MG63 (cell line): Measurements from ENCODE around the gene DPP9. TPM values are rescaled to one million over a fixed set of nuclear protein-coding genes. Genes with fewer than 3 reads are reported as not detected.
"Not testable (repeated sequence)": the region's sequence is repeated elsewhere in the genome, so short reads cannot be mapped to it uniquely, and the experiment has no call there.

Source experiments
- DNase-seq: peaks from one replicate; pipeline ENCODE4 v3.0.0-alpha.2; 2020
- H3K27me3 ChIP-seq: fragments of 250-450 bp; sonication (Bioruptor Pico); 2 replicates; pipeline ENCODE4 v1.5.1; 2020; ENCODE audit warnings: mild to moderate bottlenecking, moderate library complexity
- H3K36me3 ChIP-seq: fragments of 250-450 bp; sonication (Bioruptor Pico); 2 replicates; pipeline ENCODE4 v1.5.1; 2020; ENCODE audit warnings: mild to moderate bottlenecking, moderate library complexity
- H3K4me3 ChIP-seq: fragments of 250-450 bp; sonication (Bioruptor Pico); 2 replicates; pipeline ENCODE4 v1.5.1; 2020; ENCODE audit warnings: mild to moderate bottlenecking, moderate library complexity
- H3K9me3 ChIP-seq: fragments of 250-450 bp; sonication (Bioruptor Pico); 2 replicates; pipeline ENCODE4 v1.5.1; 2020; ENCODE audit warnings: mild to moderate bottlenecking, moderate library complexity
- total RNA-seq: library from RNA; depleted of rRNA; stranded (reverse); fragments of >200 nt; shearing (Covaris generic); gene quantifications from 2 replicates; pipeline ENCODE4 v1.2.3, GENCODE V29; 2014; ENCODE audit warnings: low replicate concordance

The DPP9 gene
- total RNA-seq, 1 experiment from 2014 or later: 16.1 TPM

DNA sequence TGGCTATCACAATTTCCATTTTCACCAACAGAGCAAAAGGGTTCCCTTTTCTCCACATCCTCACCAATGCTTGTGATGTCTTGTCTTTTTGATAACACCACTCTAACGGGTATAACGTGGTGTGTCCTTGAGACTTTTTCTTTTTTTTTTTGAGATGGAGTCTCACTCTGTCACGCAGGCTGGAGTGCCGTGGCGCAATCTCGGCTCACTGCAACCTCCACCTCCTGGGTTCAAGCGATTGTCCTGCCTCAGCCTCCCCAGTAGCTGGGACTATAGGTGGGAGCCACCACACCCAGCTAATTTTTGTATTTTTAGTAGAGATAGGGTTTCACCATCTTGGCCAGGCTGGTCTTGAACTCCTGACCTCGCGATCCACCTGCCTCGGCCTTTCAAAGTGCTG is 21.5 kb upstream of the DPP9 start:
- H3K27me3 ChIP-seq, H3K36me3 ChIP-seq, H3K4me3 ChIP-seq, H3K9me3 ChIP-seq, DNase-seq: not testable (repeated sequence)

DNA sequence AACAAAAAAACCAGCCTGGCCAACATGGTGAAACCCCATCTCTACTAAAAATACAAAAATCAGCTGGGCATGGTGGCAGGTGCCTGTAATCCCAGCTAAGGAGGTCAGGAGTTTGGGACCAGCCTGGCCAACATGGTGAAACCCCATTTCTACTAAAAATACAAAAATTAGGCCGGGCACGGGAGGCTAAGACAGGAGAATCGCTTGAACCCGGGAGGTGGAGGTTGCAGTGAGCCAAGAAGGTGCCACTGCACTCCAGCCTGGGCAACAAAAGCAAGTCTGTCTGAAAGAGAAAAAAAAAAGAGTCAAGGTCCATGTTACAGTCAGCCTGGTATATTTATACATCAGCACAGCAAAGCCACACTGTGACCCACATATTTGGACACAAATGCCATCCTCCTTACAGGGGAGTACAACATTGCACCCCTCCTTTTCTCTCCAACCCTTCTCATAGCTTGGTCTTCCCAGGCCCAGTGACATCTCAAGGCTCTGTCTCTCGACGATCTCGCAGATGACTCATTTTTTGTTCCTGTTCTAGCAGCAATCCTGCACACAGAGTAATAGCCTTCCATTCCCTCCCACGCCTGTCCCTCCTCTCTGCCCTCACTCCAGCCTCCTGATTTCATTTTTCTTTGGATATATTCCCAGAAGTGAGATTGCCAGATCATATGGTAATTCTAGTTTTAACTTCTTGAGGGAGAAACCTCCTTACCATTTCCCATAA is 21.0 kb upstream of the DPP9 start:
- Histone ChIP-seq H3K9me3 (no peaks in the 10 kb centered on the region), H3K4me3 (no peak overlapping the region), H3K27me3 (no peaks in the 10 kb centered on the region), H3K36me3 (no peaks in the 10 kb centered on the region)
- peak; percentile 75 for DNase-seq

DNA sequence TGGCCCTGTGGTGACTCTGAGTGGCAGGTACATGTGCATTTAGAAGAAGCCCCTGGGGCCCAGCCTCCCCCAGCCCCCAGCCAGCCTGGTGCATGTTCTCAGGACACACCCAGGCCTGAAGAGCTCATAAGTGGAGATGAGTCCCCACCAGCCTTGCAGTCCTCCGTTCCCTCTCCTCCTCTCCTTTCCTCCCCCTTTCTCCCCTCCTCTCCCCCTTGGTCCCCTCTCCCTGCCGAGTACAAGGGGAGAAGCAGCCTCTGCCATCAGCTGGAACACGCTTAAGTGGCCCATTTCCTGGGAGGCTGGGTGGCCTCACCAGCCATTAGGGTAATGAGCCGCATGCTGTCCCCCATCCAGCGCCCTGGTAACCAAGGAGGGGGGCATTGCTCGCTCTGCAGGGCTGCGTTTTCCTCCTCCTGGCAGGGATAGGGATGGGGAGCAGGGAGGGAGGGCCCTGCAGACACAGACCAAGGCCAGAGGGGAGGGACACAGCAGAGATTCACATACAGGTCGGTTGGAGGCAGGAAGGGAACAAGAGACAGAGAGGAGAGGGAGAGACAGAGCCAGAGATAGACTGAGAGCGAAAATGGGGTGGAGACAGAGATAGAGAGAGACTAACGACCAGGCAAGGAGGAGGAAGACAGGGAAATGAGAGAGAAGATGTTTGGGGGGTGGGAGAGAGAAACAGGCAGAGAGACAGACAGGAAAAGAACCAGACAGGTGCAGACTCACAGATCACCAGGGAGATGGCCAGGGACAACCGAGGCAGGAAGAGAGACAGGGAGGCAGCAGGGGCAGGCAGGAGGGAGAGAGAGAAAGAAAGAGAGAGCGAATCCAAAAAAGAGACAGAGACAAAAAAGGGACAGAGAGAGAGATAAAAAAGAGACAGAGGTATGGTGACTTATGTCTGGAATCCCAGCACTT is 19.3 kb upstream of the DPP9 start:
- Histone ChIP-seq H3K27me3 (no peaks in the 10 kb centered on the region), H3K36me3 (no peaks in the 10 kb centered on the region), H3K4me3 (no peak overlapping the region), H3K9me3 (no peaks in the 10 kb centered on the region)
- no peak for DNase-seq

DNA sequence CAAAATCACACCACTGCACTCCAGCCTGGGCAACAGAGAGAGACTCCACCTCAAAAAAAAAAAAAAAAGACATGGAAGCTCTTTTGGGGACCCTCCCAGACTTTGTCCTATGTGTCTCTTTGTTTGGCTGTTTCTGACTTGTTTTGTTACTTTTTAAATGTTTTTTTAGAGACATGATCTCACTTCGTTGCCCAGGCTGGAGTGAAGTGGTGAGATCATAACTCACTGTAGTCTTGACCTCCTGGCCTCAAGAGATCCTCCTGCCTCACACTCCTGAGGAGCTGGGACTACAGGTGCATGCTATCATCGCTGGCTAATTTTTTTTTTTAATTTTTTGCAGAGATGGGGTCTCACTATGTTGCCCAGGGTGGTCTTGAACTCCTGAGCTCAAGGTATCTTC is 16.4 kb upstream of the DPP9 start:
- Histone ChIP-seq H3K4me3 (no peak overlapping the region), H3K36me3 (no peaks in the 10 kb centered on the region), H3K9me3 (no peaks in the 10 kb centered on the region), H3K27me3 (no peaks in the 10 kb centered on the region)
- DNase-seq: no peak

DNA sequence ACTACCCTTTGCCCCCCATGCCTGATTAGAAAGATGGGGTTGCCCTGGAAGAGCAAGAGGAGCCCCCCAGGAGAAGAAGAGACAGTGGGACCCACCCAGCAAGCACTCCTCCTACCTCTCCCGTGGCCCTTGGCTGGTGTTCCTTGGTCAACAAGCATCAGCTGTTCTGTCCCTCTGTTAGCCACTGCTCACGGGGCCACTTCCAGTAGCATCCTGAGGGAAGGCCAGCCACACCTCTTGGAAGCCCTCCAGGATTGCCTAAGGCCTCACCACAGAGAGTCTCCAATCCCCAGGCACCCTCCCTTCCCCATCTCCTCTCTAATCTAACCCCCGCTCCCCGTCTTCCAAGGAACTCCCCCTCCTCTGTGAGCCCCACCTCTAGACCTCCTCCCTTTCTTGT is 15.1 kb upstream of the DPP9 start:
- H3K36me3 ChIP-seq: no peaks in the 10 kb centered on the region
- H3K27me3 ChIP-seq: no peaks in the 10 kb centered on the region
- no peak for DNase-seq
- H3K4me3 ChIP-seq: no peak overlapping the region
- H3K9me3 ChIP-seq: no peaks in the 10 kb centered on the region

DNA sequence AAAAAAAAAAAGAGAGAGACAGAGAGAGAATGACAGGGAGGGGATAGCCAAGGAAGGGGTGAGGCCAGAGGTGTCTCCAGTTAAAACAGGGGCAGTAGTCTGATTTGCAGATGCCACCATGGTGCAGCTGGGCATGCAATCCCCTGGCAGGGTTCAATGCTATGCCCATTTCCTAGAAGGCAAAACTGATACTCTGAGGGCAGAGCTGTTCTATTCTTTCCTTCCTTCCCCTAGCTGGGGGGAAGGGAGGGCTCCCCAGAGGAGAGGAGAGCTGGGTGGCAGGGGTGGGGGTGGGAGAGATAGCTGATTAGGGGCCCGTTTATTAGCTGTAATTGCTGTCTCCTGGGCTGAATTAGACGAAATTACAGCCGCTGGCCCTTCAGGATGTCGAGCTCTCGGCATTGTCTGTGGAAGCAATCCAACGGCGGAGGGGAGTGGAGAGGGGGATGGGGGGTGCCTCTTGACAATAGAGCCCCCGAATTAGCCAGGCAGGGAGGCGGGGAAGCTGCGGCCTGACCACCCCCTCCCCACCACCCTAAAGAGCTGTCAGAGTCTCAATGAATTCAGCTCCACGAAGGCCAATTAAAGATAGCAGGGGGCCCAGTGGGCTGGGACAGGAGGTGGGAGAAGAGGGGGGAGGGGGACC is 14.4 kb upstream of the DPP9 start:
- Histone ChIP-seq H3K27me3 (no peaks in the 10 kb centered on the region), H3K36me3 (no peaks in the 10 kb centered on the region), H3K9me3 (no peaks in the 10 kb centered on the region), H3K4me3 (no peak overlapping the region)
- no peak for DNase-seq

DNA sequence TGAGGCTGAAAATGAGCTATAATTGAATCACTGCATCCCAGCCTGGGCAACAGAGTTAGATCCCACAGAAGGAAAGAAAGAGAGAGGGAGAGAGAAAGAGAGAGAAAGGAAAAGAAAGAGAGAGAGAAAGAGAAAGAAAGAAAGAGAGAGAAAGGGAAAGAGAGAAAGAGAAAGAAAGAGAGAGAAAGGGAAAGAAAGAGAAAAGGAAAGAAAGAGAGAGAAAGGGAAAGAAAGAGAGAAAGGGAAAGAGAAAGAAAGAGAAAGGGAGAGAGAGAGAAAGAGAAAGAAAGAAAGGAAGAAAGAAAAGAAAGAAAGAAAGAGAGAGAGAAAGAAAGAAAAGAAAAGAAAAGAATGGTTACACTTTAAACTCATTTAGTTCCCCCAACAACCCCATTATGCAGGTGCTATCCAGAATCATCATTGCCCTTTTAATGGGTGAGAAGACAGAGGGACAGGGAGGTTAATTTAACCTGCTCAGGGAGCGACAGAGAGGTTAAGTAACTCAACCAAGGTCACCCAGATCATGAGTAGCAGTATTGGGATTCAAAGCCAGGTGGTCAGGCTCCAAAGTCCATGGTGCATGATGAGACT is 10.2 kb upstream of the DPP9 start:
- no peaks in the 10 kb centered on the region for H3K36me3 ChIP-seq
- no peak for DNase-seq
- H3K9me3 ChIP-seq: no peaks in the 10 kb centered on the region
- no peaks in the 10 kb centered on the region for H3K27me3 ChIP-seq
- H3K4me3 ChIP-seq: no peak overlapping the region

DNA sequence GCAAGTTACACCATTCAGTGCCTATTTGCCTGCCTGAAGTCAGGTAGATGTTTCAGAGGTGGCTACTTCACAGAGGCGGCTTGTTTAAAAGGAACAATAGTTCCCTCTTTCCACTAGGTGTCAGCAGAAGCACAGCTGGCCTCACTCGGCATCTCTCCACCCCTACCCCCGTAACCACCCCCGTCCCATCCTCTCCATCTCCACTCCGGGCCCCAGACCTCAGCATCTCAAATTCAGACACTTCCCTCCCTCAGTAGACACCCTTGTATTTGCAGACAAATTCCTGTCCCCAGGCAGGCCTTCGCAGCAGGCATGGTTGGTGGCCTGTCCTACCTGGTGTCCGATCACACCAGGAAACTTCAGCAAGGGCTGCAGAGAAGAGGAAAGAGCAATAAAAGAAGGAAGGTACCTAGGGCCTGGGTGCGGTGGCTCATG is 9.1 kb upstream of the DPP9 start:
- no peak overlapping the region for H3K4me3 ChIP-seq
- DNase-seq: peak; percentile 15
- H3K36me3 ChIP-seq: no peaks in the 10 kb centered on the region
- no peaks in the 10 kb centered on the region for H3K27me3 ChIP-seq
- H3K9me3 ChIP-seq: no peaks in the 10 kb centered on the region

DNA sequence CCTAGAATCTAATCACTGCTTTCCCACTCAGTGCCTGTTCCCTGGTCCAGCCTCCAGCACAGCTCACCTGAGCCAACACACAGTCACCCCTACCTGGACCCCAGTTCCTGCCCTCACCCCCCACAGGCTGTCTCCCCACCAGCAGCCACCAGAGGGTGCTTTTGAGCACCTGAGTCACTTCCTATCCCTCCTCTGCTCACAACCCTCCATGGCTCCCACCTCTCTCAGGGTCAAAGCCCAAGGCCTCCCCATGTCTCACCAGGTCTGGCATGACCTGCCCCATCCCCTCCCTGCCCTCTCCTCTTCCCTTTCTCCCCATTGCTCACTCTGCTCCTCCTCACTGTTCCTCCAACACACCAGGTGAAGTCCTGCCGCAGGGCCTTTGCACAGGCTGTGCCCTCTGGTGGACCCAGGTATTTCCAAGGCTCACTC is 7.1 kb upstream of the DPP9 start:
- H3K36me3 ChIP-seq: no peaks in the 10 kb centered on the region
- no peaks in the 10 kb centered on the region for H3K27me3 ChIP-seq
- DNase-seq: peak; percentile 9
- H3K4me3 ChIP-seq: no peak overlapping the region
- no peaks in the 10 kb centered on the region for H3K9me3 ChIP-seq

DNA sequence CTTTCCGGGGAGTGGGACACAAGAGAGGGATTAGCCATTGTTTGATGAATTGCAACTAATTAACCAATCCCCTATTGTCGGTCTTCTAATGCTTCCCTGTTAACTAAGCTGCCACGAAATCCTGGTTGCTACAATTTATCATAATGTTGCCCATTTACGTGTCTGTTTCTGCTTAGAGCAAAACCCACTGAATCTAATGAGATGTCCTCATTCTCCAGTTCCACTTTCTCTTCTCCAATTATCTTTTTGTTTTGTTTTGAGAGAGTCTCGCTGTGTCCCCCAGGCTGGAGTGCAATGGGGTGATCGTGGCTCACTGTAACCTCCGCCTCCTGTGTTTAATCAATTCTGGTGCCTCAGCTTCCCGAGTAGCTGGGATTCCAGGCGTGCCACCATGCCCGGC is 5.2 kb upstream of the DPP9 start:
- H3K36me3 ChIP-seq: no peaks in the 10 kb centered on the region
- H3K4me3 ChIP-seq: no peak overlapping the region
- H3K27me3 ChIP-seq: no peaks in the 10 kb centered on the region
- DNase-seq: no peak
- H3K9me3 ChIP-seq: no peaks in the 10 kb centered on the region

DNA sequence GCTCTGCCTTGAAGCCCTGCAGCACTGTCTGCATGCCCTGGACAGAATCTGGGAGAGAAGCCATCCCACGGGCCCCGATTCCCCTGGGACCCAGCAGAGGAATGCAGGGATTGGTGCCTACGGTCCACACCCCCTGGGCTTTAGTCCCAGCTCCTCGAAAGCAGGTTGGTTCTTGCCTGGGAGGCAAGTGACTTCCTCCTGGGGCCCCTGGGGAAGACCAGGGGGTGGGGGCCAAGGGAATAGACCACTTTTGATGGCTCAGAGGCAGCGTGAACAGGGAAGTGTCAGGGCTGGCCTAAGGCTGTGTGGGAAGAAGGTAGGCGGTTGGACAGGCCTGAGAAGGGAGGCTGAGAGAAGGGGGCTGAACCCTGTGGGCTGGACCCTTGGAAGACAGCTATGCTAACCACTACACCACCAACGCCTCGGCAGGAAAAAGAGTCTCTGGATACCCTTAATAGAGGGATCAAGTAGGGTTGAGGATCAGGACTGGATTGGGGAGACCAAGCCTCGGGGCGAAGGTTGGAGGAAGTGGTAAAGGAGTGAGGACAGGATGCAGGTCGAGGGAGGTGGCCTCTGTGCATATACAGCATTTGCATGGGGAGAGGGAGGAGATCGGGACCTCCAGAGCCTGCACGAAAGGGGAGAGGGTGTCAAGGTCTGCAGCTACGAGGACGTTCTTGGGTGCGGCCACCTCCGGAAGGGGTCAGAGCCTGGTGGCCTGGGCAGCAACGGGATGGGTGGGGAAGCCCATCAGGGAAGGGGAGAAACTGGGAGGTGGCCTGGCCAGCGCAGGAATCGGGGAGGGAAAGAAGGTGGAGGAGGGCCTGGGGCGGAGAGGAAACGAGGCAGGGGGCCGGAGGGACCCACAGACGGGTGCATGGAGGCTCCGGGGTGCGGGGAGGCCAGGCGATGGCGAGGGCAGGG is 709 bp downstream of the DPP9 start:
- no peaks in the 10 kb centered on the region for H3K9me3 ChIP-seq
- peak; percentile 68 for DNase-seq

DNA sequence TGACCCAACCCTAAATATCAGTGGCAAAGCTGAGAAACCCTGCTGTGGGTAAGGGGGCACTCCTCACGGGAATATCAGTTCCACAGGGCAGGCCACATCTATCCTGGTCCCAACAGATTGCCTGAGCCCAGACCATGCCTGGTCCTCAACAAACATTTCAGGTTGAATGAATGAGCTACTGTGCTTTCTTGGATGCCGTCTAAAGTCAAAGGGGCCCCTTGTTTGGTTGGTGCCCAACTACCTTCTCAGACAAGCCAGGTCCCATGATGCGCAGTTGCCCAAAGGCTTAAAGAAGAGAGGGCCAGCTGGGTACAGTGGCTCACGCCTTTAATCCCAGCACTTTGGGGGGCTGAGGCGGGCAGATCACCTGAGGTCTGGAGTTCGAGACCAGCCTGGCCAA is 2.4 kb downstream of the DPP9 start:
- Histone ChIP-seq H3K27me3 (no peaks in the 10 kb centered on the region), H3K9me3 (no peaks in the 10 kb centered on the region), H3K36me3 (peaks cover 3% of the 10 kb centered on the region), H3K4me3 (no peak overlapping the region)
- no peak for DNase-seq

More for the DNA sequence above, 709 bp downstream of the DPP9 start:
- Histone ChIP-seq H3K4me3 (peak overlapping the region; percentile 70), H3K36me3 (peaks cover 3% of the 10 kb centered on the region), H3K27me3 (no peaks in the 10 kb centered on the region)

DNA sequence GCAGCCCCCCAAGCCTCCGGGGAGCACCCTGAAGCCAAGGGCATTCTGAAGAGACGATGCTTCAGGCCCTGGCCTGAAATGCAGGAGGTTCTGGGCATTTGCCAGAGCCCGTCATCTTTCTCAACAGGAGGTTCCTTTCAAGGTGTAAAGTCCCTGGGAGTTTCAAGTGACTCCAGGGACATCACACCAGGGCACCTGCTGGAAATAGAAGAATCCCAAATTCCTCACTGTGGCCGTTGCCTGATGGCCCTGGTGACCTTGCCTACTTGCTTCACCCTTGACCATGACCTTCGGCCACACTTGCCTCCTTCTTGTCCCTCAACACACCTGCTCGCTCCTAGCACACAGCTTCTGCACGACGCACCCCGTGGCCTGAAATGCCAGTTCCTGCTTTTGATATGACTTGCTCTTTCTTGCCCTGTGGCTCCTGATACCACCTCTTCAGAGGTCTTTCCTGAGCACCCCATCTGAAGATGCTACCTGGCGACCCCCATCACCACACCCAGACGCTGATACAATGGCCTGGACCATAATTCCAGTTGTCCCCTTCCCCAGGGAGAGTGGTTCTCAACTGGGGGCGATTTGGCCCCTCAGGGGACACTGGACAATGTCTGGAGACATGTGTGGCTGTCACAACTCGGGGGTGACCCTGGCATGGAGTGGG is 3.5 kb downstream of the DPP9 start:
- H3K4me3 ChIP-seq: no peak overlapping the region
- no peaks in the 10 kb centered on the region for H3K27me3 ChIP-seq
- H3K9me3 ChIP-seq: no peaks in the 10 kb centered on the region
- peaks cover 7% of the 10 kb centered on the region for H3K36me3 ChIP-seq
- no peak for DNase-seq

DNA sequence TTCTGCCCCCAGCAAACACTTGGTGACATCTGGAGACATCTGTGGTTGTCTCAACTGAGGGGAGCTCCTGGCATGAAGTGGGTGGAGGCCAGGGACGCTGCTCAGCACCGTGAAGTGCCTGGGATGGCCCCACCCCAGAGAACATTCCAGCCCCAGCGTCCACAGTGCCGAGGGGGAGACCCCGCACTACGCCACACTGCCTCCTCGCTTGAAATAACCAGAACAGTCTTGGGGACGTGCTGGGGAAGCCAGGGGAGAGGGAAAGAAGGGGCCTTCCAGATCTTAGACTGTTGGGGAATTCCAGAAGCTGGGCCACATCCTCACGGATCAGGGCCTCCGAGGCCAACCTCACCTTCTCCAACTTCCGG is 4.2 kb downstream of the DPP9 start:
- Histone ChIP-seq H3K9me3 (no peaks in the 10 kb centered on the region), H3K4me3 (no peak overlapping the region), H3K27me3 (no peaks in the 10 kb centered on the region), H3K36me3 (peaks cover 10% of the 10 kb centered on the region)
- no peak for DNase-seq

DNA sequence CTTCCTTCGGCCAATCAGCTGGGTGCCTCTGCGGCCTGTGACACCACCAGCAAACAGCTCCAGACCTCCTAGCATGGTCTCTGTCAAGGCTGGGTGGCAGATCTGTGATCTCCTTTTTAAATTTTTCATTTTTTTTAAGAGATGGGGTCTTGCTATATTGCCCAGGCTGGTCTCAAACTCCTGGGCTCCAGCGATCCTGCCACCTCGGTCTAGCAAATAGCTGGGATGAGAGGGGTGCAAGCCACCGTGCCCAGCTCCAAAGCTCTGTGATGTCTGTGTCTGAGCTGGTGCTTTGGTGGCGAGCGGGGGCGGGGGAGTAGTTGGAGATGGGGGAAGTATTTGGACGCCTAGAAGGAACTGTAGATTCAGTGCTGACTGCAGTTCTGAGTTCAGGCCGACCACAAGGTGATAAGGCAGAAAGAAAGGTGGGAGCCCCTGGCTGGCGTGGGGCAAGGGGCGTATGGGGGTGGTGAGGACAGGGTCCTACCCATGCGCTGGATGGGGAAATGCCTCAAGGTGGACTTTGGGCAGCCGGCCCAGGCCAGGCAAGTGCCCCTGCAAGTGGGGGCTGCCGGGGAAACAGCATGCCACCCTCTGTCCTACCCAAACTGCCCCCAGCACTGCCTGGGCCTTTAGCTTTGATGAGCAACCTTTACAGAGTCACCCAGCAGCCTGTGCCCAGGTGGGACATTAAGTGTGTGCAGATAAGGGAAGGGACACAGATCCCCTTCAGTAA is 5.5 kb downstream of the DPP9 start:
- no peak for DNase-seq
- H3K36me3 ChIP-seq: peaks cover 19% of the 10 kb centered on the region
- no peak overlapping the region for H3K4me3 ChIP-seq
- no peaks in the 10 kb centered on the region for H3K27me3 ChIP-seq
- no peaks in the 10 kb centered on the region for H3K9me3 ChIP-seq
